Neural progenitor cell (in vitro differentiated cells): ENCODE measurements around the gene PPP1R3E. TPM values are rescaled to one million over a fixed set of nuclear protein-coding genes. Genes with fewer than 3 reads are reported as not detected.

Experiments used
- DNase-seq: peaks from one replicate; pipeline ENCODE4 v3.0.0-alpha.2; 2016; ENCODE audit warnings: low spot score
- H2AFZ ChIP-seq: fragments of 200-600 bp; sonication (generic); replicated peaks from 2 replicates; pipeline ENCODE4 v1.6.1; 2016; ENCODE audit warnings: antibody characterized with exemption
- H3F3A ChIP-seq: fragments of 200-600 bp; sonication (generic); 2 replicates; pipeline ENCODE4 v1.6.1; 2016; ENCODE audit warnings: antibody characterized with exemption, low read depth
- H3K27ac ChIP-seq: fragments of 200-600 bp; sonication (generic); 2 replicates; pipeline ENCODE4 v1.5.1; 2016; ENCODE audit warnings: mild to moderate bottlenecking
- H3K27me3 ChIP-seq: fragments of 200-600 bp; sonication (generic); 2 replicates; pipeline ENCODE4 v1.6.1; 2016; ENCODE audit warnings: mild to moderate bottlenecking, moderate library complexity
- H3K36me3 ChIP-seq: fragments of 200-600 bp; sonication (generic); 2 replicates; pipeline ENCODE4 v1.5.1; 2016
- H3K4me1 ChIP-seq: fragments of 200-600 bp; sonication (generic); 2 replicates; pipeline ENCODE4 v1.6.1; 2016; ENCODE audit warnings: mixed run types
- H3K4me2 ChIP-seq: fragments of 200-600 bp; sonication (generic); 2 replicates; pipeline ENCODE4 v1.6.1; 2016
- H3K4me3 ChIP-seq: fragments of 200-600 bp; sonication (generic); 2 replicates; pipeline ENCODE4 v1.5.1; 2016
- H3K79me2 ChIP-seq: fragments of 200-600 bp; sonication (generic); 2 replicates; pipeline ENCODE4 v1.6.1; 2016; ENCODE audit warnings: low read depth
- H3K9ac ChIP-seq: fragments of 200-600 bp; sonication (generic); 2 replicates; pipeline ENCODE4 v1.6.1; 2016
- H3K9me3 ChIP-seq: fragments of 200-600 bp; sonication (generic); 2 replicates; pipeline ENCODE4 v1.5.1; 2016; ENCODE audit warnings: low read depth
- H4K20me1 ChIP-seq: fragments of 200-600 bp; sonication (generic); 2 replicates; pipeline ENCODE4 v1.6.1; 2016; ENCODE audit warnings: low read depth
- H3K27ac Mint-ChIP-seq: 3 replicates; pipeline ENCODE4 v1.8.0; 2021; ENCODE audit warnings: mixed read lengths
- H3K27me3 Mint-ChIP-seq: 2 replicates; pipeline ENCODE4 v1.8.0; 2022; ENCODE audit warnings: low read depth, mild to moderate bottlenecking, inconsistent platforms, moderate library complexity, mixed read lengths; ENCODE audit not compliant: insufficient read depth
- H3K36me3 Mint-ChIP-seq: 3 replicates; pipeline ENCODE4 v1.8.0; 2021; ENCODE audit warnings: mixed read lengths
- H3K4me1 Mint-ChIP-seq: 3 replicates; pipeline ENCODE4 v1.8.0; 2021; ENCODE audit warnings: mixed read lengths
- H3K4me3 Mint-ChIP-seq: 3 replicates; pipeline ENCODE4 v1.8.0; 2021; ENCODE audit warnings: mild to moderate bottlenecking, moderate library complexity, mixed read lengths
- H3K9me3 Mint-ChIP-seq: 3 replicates; pipeline ENCODE4 v1.8.0; 2020; ENCODE audit warnings: mixed read lengths
- EZH2 ChIP-seq: fragments of 200-600 bp; sonication (generic); IDR thresholded peaks from 2 replicates; pipeline ENCODE4 v1.6.1; 2017; ENCODE audit warnings: antibody characterized with exemption, mild to moderate bottlenecking, moderate library complexity
- EZH2phosphoT487 ChIP-seq: fragments of 200-600 bp; sonication (generic); IDR thresholded peaks from 2 replicates; pipeline ENCODE4 v1.6.1; 2017; ENCODE audit warnings: antibody characterized with exemption
- total RNA-seq: library from RNA; depleted of rRNA; stranded (reverse); fragments of >200 nt; gene quantifications from 2 replicates; pipeline ENCODE4 v1.2.3, GENCODE V29; 2015; ENCODE audit warnings: low replicate concordance
- TF ChIP-seq, protein P1 (sequence below): fragments of 200-600 bp; sonication (generic); IDR thresholded peaks from 2 replicates; pipeline ENCODE4 v1.5.1; 2017; ENCODE audit warnings: antibody characterized with exemption, mild to moderate bottlenecking

The PPP1R3E gene
- total RNA-seq, 1 donor from 2014 or later: 10.6 TPM

DNA sequence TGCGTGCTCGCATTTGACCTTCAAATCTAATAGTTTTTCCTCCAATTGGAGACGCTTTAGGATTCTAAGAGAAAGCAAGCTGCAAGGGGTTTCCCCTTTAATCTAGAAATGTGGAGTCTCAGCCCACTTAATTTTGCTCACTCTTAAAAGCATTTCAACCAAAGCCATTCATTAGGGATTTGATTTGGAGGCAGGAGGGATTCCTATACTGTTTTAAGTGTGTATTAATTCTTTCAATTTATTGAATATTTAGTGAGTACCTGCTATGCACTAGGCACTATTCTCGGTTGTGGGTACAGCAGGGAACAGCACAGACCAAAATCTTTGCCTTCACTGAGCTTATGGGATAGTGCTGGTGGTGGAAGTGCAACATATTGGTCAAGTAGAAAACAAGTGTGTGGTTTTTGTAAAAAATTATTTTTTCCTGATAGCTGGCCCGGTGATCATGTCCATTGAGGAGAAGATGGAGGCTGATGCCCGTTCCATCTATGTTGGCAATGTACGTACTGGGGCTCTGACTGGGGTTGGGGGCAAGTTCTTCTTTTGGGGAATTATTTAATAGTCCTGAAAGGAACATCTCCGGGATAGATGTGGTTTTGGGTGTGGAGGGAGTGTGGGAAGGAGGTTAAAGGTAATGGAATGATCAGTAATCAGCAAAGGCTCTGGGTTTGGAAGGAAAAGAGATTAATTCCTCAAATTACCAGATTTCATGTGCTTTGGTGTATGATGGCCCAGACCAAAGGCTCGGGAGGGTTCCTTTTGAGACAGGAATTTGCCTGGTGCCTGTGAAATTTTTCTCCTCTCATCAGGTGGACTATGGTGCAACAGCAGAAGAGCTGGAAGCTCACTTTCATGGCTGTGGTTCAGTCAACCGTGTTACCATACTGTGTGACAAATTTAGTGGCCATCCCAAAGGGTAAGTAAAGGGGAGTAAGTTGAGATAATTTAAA, 20.2 kb upstream of the PPP1R3E start:
- no peak overlapping the region for H2AFZ ChIP-seq
- H3K9me3 Mint-ChIP-seq: no peaks in the 10 kb centered on the region

DNA sequence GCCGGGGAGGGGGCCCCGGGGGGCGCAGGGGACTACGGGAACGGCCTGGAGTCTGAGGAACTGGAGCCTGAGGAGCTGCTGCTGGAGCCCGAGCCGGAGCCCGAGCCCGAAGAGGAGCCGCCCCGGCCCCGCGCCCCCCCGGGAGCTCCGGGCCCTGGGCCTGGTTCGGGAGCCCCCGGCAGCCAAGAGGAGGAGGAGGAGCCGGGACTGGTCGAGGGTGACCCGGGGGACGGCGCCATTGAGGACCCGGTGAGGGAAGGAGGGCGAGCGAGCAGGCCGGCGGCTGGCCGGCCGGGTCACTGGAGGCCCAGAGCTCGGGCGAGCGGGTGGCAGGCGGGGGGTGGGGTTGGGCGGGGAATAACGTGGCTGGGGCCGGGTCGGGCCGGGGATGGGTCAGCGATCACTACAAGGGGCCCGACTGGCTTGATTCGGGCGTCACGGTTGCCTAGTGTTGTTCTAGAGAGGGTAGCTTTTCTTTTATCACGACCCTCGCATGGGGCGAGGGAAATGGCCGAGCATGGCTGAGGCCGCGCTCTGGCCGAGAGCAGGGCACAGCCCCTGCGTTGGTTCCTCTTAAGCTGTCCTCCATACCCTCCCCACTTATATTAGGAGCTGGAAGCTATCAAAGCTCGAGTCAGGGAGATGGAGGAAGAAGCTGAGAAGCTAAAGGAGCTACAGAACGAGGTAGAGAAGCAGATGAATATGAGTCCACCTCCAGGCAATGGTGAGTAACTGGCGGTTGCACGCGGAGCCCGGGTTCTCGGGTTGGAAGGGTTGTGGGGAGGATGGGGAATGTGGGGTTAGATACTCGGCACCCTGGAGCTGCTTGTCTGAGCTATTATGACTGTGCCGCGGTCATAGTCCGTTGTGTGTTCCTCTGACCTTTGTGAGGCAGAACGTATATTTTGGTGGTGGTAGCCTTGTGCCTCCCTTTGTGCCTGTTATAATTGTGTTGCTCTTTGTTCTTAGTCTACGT, 19.2 kb upstream of the PPP1R3E start:
- H4K20me1 ChIP-seq: peaks cover 20% of the 10 kb centered on the region
- DNase-seq: peak; percentile 58
- H3K9ac ChIP-seq: peak overlapping the region; percentile 98
- Mint-ChIP-seq H3K4me3 (peak overlapping the region; percentile 98), H3K27ac (peak overlapping the region; percentile 98), H3K9me3 (no peaks in the 10 kb centered on the region), H3K27me3 (peaks cover 13% of the 10 kb centered on the region), H3K36me3 (peaks cover 27% of the 10 kb centered on the region), H3K4me1 (peaks cover 27% of the 10 kb centered on the region)
- H2AFZ ChIP-seq: peak overlapping the region; percentile 82
- peaks cover 57% of the 10 kb centered on the region for H3F3A ChIP-seq
- TF ChIP-seq EZH2phosphoT487 (no peak), EZH2 (no peak)
- TF ChIP-seq, protein P1, sequence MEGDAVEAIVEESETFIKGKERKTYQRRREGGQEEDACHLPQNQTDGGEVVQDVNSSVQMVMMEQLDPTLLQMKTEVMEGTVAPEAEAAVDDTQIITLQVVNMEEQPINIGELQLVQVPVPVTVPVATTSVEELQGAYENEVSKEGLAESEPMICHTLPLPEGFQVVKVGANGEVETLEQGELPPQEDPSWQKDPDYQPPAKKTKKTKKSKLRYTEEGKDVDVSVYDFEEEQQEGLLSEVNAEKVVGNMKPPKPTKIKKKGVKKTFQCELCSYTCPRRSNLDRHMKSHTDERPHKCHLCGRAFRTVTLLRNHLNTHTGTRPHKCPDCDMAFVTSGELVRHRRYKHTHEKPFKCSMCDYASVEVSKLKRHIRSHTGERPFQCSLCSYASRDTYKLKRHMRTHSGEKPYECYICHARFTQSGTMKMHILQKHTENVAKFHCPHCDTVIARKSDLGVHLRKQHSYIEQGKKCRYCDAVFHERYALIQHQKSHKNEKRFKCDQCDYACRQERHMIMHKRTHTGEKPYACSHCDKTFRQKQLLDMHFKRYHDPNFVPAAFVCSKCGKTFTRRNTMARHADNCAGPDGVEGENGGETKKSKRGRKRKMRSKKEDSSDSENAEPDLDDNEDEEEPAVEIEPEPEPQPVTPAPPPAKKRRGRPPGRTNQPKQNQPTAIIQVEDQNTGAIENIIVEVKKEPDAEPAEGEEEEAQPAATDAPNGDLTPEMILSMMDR: no peak
- H3K4me2 ChIP-seq: peak overlapping the region; percentile 95
- peaks cover 22% of the 10 kb centered on the region for H3K4me1 ChIP-seq
- H3K79me2 ChIP-seq: peaks cover 29% of the 10 kb centered on the region
- no peaks in the 10 kb centered on the region for H3K27me3 ChIP-seq
- H3K9me3 ChIP-seq: no peaks in the 10 kb centered on the region
- H3K36me3 ChIP-seq: peaks cover 14% of the 10 kb centered on the region
- H3K4me3 ChIP-seq: peak overlapping the region; percentile 96
- peak overlapping the region; percentile 97 for H3K27ac ChIP-seq

More for the DNA sequence above, 20.2 kb upstream of the PPP1R3E start:
- peaks cover 20% of the 10 kb centered on the region for H4K20me1 ChIP-seq
- H3K27me3 ChIP-seq: no peaks in the 10 kb centered on the region
- H3K9me3 ChIP-seq: no peaks in the 10 kb centered on the region
- H3K36me3 ChIP-seq: peaks cover 14% of the 10 kb centered on the region
- H3K9ac ChIP-seq: peak overlapping the region; percentile 98
- H3K4me3 ChIP-seq: peak overlapping the region; percentile 96
- no peak for TF ChIP-seq EZH2phosphoT487
- TF ChIP-seq, protein P1: no peak
- TF ChIP-seq EZH2: no peak
- peak overlapping the region; percentile 98 for H3K27ac Mint-ChIP-seq
- H3K27ac ChIP-seq: peak overlapping the region; percentile 4
- peaks cover 22% of the 10 kb centered on the region for H3K4me1 ChIP-seq
- peaks cover 29% of the 10 kb centered on the region for H3K79me2 ChIP-seq
- H3K4me2 ChIP-seq: peak overlapping the region; percentile 95
- H3K4me1 Mint-ChIP-seq: peaks cover 27% of the 10 kb centered on the region
- no peak for DNase-seq
- peaks cover 13% of the 10 kb centered on the region for H3K27me3 Mint-ChIP-seq
- H3K4me3 Mint-ChIP-seq: peak overlapping the region; percentile 98
- H3K36me3 Mint-ChIP-seq: peaks cover 27% of the 10 kb centered on the region
- peaks cover 67% of the 10 kb centered on the region for H3F3A ChIP-seq
